HepG2 (cell line): Measurements from ENCODE around the gene ADM5. TPM values are rescaled to one million over a fixed set of nuclear protein-coding genes. Genes with fewer than 3 reads are reported as not detected.
A peak's percentile ranks its signal among the peaks of the same experiment; 100 is the strongest.

Experiments
- AGO1 ChIP-seq: fragments of 200-400 bp; formaldehyde crosslinking; IDR thresholded peaks from 2 replicates; pipeline ENCODE4 v1.6.1; 2017; ENCODE audit warnings: mild to moderate bottlenecking, low read depth, low read length, moderate library complexity; ENCODE audit not compliant: poor library complexity, severe bottlenecking
- ARNT2 ChIP-seq: sonication (generic); formaldehyde crosslinking; IDR thresholded peaks from 2 replicates; pipeline ENCODE4 v1.8.0; 2022; ENCODE audit warnings: mild to moderate bottlenecking, low read depth, missing genetic modification reagents, moderate library complexity
- HMGXB4 ChIP-seq, 2 experiments: sonication (generic) in 1 of 2; formaldehyde crosslinking in 1 of 2; IDR thresholded peaks; 2 replicates each; pipeline versions ENCODE4 v1.4.0 to v1.6.1; 2018 to 2020; ENCODE audit warnings: missing genetic modification reagents in 2 of 2, borderline replicate concordance in 1 of 2, low read depth in 1 of 2, mild to moderate bottlenecking in 1 of 2, missing biosample characterization in 1 of 2
- JUN ChIP-seq: sonication (generic); formaldehyde crosslinking; IDR thresholded peaks from 2 replicates; pipeline ENCODE4 v1.4.0; 2020; ENCODE audit warnings: mild to moderate bottlenecking, missing genetic modification reagents
- NRL ChIP-seq: sonication (generic); formaldehyde crosslinking; IDR thresholded peaks from 2 replicates; pipeline ENCODE4 v1.5.0; 2020; ENCODE audit warnings: missing genetic modification reagents, mild to moderate bottlenecking, moderate library complexity, borderline replicate concordance
- TAF1 ChIP-seq: sonication (generic); formaldehyde crosslinking; IDR thresholded peaks from 2 replicates; pipeline ENCODE4 v1.4.0; 2020; ENCODE audit warnings: missing genetic modification reagents
- ZFP36L1 ChIP-seq: sonication (generic); formaldehyde crosslinking; IDR thresholded peaks from 2 replicates; pipeline ENCODE4 v1.8.0; 2022; ENCODE audit warnings: mild to moderate bottlenecking, missing genetic modification reagents, moderate library complexity
- ZMYM3 ChIP-seq: sonication (generic); formaldehyde crosslinking; IDR thresholded peaks from 2 replicates; pipeline ENCODE4 v1.5.1; 2020; ENCODE audit warnings: mild to moderate bottlenecking, missing genetic modification reagents
- ZNF34 ChIP-seq: sonication (generic); formaldehyde crosslinking; IDR thresholded peaks from 2 replicates; pipeline ENCODE4 v1.4.0; 2020; ENCODE audit warnings: mild to moderate bottlenecking, missing genetic modification reagents, borderline replicate concordance
- ZNF678 ChIP-seq: sonication (generic); formaldehyde crosslinking; IDR thresholded peaks from 2 replicates; pipeline ENCODE4 v1.4.0; 2020; ENCODE audit warnings: mild to moderate bottlenecking, missing genetic modification reagents
- polyA plus RNA-seq, 8 experiments: library from polyadenylated mRNA; depleted of rRNA in 3 of 8; stranded (reverse) in 7 of 8; unstranded in 1 of 8; fragments of >200 nt; fragmentation: Illumina TruSeq in 4 of 8; extraction: Trizol in 4 of 8; gene quantifications; 2 replicates each; pipeline versions ENCODE4 v1.2.1 to v1.2.3, GENCODE V29; 2011 to 2016; ENCODE audit warnings: low read depth in 4 of 8, missing spikeins in 1 of 8, mixed read lengths in 1 of 8; ENCODE audit not compliant: insufficient read depth in 1 of 8
- total RNA-seq, 5 experiments: library from RNA; depleted of rRNA; stranded (reverse); fragments of >200 nt; fragmentation: Illumina TruSeq; extraction: Trizol; gene quantifications; 2 replicates each; pipeline ENCODE4 v1.2.3, GENCODE V29; 2016; ENCODE audit warnings: low read depth in 1 of 5
- TF ChIP-seq, protein P1 (sequence below): sonication (generic); formaldehyde crosslinking; IDR thresholded peaks from 2 replicates; pipeline ENCODE4 v1.9.0; 2021; ENCODE audit warnings: mild to moderate bottlenecking, missing genetic modification reagents
- TF ChIP-seq, protein P2 (sequence below): sonication (generic); formaldehyde crosslinking; IDR thresholded peaks from 2 replicates; pipeline ENCODE4 v1.5.1; 2020; ENCODE audit warnings: mild to moderate bottlenecking, missing genetic modification reagents, moderate library complexity

ADM5 gene
- total and polyA plus RNA-seq, 2 of the 13 experiments (the other 11 are each of a cell fraction or from before 2014, with no cell fraction given) = 2.7 to 4.1 TPM

DNA sequence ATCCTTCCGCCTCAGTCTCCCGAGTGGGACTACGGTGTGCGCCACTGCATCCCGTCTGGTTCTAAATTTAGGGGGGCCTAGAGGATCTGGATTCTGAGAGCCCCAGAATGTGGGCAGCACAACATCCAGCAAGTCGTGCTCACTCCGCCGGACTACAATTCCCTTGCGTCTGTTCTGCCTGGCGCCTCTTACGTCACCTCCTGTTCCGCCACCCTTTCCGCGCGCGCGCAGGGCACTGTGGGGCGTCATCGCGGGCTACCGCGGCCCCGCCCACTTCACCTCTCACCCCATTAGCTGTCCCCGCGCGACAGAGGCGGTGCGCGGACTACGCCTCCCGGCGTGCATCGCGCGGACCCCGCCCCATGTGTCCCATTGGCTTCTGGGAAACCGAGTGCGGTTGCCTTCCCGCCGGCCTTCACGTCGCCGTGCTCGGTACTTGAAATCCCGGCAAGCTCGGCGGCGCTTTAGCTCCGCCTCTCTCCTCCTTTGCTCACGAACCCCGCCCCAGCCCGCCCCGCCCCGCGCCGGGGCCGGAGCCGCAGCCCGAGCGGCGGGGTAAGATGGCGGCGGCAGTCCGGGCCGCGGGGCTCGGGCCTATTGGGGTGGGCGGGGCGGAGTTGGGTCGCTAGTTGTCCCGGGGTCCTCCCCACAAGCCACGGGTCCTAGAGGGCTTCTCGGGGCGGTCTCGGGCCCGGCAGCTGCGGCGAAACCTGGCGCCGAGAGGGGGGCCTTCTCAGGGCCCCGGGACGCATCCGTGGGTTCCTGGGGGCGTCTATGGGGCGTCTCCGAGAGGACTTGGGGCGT, 47.5 kb upstream of the ADM5 start, which contains the start of gene SCAF1 (continued):
- TF ChIP-seq, protein P1, sequence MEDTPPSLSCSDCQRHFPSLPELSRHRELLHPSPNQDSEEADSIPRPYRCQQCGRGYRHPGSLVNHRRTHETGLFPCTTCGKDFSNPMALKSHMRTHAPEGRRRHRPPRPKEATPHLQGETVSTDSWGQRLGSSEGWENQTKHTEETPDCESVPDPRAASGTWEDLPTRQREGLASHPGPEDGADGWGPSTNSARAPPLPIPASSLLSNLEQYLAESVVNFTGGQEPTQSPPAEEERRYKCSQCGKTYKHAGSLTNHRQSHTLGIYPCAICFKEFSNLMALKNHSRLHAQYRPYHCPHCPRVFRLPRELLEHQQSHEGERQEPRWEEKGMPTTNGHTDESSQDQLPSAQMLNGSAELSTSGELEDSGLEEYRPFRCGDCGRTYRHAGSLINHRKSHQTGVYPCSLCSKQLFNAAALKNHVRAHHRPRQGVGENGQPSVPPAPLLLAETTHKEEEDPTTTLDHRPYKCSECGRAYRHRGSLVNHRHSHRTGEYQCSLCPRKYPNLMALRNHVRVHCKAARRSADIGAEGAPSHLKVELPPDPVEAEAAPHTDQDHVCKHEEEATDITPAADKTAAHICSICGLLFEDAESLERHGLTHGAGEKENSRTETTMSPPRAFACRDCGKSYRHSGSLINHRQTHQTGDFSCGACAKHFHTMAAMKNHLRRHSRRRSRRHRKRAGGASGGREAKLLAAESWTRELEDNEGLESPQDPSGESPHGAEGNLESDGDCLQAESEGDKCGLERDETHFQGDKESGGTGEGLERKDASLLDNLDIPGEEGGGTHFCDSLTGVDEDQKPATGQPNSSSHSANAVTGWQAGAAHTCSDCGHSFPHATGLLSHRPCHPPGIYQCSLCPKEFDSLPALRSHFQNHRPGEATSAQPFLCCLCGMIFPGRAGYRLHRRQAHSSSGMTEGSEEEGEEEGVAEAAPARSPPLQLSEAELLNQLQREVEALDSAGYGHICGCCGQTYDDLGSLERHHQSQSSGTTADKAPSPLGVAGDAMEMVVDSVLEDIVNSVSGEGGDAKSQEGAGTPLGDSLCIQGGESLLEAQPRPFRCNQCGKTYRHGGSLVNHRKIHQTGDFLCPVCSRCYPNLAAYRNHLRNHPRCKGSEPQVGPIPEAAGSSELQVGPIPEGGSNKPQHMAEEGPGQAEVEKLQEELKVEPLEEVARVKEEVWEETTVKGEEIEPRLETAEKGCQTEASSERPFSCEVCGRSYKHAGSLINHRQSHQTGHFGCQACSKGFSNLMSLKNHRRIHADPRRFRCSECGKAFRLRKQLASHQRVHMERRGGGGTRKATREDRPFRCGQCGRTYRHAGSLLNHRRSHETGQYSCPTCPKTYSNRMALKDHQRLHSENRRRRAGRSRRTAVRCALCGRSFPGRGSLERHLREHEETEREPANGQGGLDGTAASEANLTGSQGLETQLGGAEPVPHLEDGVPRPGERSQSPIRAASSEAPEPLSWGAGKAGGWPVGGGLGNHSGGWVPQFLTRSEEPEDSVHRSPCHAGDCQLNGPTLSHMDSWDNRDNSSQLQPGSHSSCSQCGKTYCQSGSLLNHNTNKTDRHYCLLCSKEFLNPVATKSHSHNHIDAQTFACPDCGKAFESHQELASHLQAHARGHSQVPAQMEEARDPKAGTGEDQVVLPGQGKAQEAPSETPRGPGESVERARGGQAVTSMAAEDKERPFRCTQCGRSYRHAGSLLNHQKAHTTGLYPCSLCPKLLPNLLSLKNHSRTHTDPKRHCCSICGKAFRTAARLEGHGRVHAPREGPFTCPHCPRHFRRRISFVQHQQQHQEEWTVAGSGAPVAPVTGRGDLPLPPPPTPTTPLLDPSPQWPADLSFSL (CRISPR knock-in tag) = no peak
- TF ChIP-seq ARNT2 (CRISPR knock-in tag) (peak; percentile 57; the same call in 1 of the 2 replicates), TAF1 (CRISPR knock-in tag) (peak; percentile 75; the same call in 1 of the 2 replicates), JUN (CRISPR knock-in tag) (no peak), ZFP36L1 (peak; percentile 91), AGO1 (peak; percentile 69), HMGXB4 (CRISPR knock-in tag; IDR thresholded peaks at IDR 0.05; ENCODE audit: borderline replicate concordance in 1 of 2, low read depth in 1 of 2) (peak in 1 of 2 experiments; percentile 65; a peak in 2 of 4 replicates), ZNF678 (CRISPR knock-in tag) (no peak), ZMYM3 (CRISPR knock-in tag) (no peak), ZNF34 (CRISPR knock-in tag) (no peak), NRL (0 out of 2 replicates have a peak, but pooled peaks have one; percentile 9)
- TF ChIP-seq, protein P2, sequence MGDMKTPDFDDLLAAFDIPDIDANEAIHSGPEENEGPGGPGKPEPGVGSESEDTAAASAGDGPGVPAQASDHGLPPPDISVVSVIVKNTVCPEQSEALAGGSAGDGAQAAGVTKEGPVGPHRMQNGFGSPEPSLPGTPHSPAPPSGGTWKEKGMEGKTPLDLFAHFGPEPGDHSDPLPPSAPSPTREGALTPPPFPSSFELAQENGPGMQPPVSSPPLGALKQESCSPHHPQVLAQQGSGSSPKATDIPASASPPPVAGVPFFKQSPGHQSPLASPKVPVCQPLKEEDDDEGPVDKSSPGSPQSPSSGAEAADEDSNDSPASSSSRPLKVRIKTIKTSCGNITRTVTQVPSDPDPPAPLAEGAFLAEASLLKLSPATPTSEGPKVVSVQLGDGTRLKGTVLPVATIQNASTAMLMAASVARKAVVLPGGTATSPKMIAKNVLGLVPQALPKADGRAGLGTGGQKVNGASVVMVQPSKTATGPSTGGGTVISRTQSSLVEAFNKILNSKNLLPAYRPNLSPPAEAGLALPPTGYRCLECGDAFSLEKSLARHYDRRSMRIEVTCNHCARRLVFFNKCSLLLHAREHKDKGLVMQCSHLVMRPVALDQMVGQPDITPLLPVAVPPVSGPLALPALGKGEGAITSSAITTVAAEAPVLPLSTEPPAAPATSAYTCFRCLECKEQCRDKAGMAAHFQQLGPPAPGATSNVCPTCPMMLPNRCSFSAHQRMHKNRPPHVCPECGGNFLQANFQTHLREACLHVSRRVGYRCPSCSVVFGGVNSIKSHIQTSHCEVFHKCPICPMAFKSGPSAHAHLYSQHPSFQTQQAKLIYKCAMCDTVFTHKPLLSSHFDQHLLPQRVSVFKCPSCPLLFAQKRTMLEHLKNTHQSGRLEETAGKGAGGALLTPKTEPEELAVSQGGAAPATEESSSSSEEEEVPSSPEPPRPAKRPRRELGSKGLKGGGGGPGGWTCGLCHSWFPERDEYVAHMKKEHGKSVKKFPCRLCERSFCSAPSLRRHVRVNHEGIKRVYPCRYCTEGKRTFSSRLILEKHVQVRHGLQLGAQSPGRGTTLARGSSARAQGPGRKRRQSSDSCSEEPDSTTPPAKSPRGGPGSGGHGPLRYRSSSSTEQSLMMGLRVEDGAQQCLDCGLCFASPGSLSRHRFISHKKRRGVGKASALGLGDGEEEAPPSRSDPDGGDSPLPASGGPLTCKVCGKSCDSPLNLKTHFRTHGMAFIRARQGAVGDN = peak; percentile 82
